ENCODE data around the gene HS1BP3. TPM values are rescaled to one million over a fixed set of nuclear protein-coding genes. Genes with fewer than 3 reads are reported as not detected.

The HS1BP3 gene
- total and polyA plus RNA-seq, 5 experiments from 2014 or later, result 11.0 to 15.5 (median 15.4) TPM

DNA sequence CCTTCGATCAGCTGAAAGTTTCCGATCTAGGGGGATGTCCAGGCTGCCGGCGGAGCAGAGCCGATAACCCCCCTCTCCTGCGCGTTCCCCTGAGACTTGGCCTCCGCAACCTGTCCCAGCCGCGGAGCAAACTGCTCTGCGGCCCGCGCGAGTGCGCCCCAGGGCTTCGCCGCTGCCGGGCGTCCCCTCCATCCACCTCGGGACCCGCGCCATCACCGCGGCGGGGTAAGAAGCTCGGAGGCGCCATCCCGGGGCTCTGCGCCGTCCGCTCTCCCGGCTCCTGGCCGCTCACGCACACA lies 15.1 kb upstream of the HS1BP3 start:
- no peak for DNase-seq
- ATAC-seq, result peak; percentile 6 to 26
- H3K4me1 Mint-ChIP-seq, result peaks cover 9 to 33% (median 22%) of the 10 kb centered on the region in 4 donors
- no peaks in the 10 kb centered on the region for H3K9me3 Mint-ChIP-seq
- POLR2A ChIA-PET, result interaction anchor here (1.0 kb wide), 1 partner anchor 15 kb away, joined by 3 read pairs; no protein-coding TSS in a partner anchor
- no peak overlapping the region for H3K27ac Mint-ChIP-seq
- peak overlapping the region; percentile 69 to 86 (median 82) for H3K4me3 Mint-ChIP-seq
- H3K27me3 Mint-ChIP-seq, result peaks cover 26 to 87% (median 56%) of the 10 kb centered on the region in 5 donors
- H3K36me3 Mint-ChIP-seq, result no peaks in the 10 kb centered on the region

DNA sequence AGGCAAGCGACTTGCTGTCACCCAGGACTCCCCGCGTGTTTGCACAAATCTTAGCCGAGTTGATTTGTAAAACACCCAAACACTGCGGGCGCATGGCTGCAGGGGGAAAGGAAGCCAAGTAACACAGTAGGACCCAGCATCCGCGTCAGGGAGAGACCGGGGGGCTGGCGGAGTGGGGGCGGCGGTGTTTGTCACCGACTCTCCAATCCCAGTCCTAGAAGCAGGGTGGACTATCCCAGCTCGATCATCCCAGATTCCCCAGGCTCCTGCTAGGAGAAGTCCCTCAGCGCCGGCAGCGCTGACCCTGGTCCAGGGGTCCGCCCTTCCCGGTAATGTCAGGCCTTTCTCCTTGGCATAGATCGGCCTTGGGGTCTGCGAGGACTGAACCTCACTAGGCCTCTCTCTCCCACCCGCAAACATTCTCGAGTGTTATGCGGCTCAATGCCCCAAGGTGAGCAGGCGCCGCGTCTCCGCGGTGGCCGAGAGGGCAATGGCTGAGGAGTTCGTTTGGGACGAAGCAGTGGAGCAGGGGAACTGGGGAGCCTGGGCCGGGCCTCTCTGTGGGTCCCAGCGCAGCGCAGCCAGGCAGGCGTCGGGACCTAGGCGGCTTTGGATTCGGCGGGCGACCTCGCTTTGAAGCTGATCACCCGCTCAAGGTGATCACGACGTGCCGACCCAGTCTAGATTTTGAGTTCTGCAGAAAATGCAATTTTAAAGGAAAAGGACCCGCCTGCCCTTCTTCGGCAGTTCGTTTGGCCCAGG lies 14.5 kb upstream of the HS1BP3 start:
- Mint-ChIP-seq H3K36me3 (no peaks in the 10 kb centered on the region), H3K4me1 (peaks cover 9 to 31% (median 22%) of the 10 kb centered on the region in 4 donors), H3K9me3 (no peaks in the 10 kb centered on the region), H3K27ac (peak overlapping the region in 1 of 10 donors; percentile 50), H3K27me3 (peaks cover 26 to 90% (median 57%) of the 10 kb centered on the region in 5 donors), H3K4me3 (peak overlapping the region; percentile 61 to 85 (median 76))
- DNase-seq (peak in 1 of 10 donors; percentile 55), ATAC-seq (peak; percentile 4 to 18)
- POLR2A ChIA-PET, result no interaction called here

DNA sequence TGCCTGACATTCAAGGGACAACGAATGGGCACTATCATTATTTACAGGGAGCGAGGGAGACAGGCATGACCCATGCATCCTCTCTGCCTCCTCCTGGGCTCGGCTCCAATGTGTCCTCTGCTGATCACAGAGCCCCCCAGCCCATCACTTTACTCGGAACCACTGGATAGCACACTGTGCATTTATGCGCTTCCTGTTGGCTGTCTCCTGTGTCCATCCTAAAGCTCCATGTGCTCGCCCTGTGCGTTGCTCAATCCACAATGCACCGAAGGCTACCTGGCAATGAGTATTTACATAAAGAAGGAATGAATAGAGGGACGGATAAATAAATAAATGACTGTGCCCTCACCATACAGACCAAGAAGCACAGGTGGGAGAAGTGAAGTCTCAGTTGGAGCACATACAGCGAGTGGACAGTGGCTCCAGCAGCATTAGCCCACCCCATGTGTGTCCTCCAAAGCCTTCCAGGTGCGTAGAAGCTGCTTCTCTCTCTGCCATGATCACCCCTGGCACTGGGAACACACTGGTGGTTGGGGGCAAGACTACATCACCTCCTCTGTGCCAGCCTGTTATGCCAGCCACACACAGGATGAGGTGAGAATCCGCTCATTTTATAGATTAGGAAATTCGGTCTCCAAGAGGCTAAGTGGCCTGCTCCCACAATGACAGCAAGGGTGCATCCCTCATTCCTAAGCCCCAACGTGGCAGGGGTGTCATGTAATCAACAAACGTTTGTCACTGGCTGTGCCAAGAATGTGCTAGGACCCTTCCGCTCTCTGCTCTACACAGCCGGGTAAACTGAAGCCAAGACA lies 13.7 kb upstream of the HS1BP3 start:
- POLR2A ChIA-PET, result no interaction called here
- peak overlapping the region in 9 of 10 donors; percentile 28 to 80 (median 61) for H3K4me3 Mint-ChIP-seq
- no peaks in the 10 kb centered on the region for H3K9me3 Mint-ChIP-seq
- DNase-seq (peak in 1 of 10 donors; percentile 34), ATAC-seq (no peak)
- peaks cover 26 to 87% (median 60%) of the 10 kb centered on the region in 5 donors for H3K27me3 Mint-ChIP-seq
- no peaks in the 10 kb centered on the region for H3K36me3 Mint-ChIP-seq
- peaks cover 9 to 28% (median 21%) of the 10 kb centered on the region in 4 donors for H3K4me1 Mint-ChIP-seq
- peak overlapping the region in 1 of 10 donors; percentile 50 for H3K27ac Mint-ChIP-seq

DNA sequence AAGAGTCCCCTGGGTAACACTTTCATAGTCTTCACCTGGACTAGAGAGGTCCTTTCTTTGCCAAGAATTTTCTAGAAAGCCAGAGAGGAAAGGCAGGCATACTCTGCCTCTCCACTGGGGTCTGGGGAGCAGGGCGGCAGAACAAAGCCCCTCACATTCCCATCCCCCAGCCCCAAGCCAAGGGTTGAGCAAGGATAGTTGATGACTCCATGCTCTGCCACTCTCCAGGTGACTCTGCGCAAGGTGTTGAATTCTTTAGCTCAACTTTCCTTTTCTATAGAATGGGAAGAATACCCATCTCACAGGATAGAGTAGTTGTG lies 13.1 kb upstream of the HS1BP3 start:
- H3K27me3 Mint-ChIP-seq, result peaks cover 28 to 87% (median 59%) of the 10 kb centered on the region in 5 donors
- H3K27ac Mint-ChIP-seq, result no peak overlapping the region
- H3K4me1 Mint-ChIP-seq, result peaks cover 9 to 23% (median 18%) of the 10 kb centered on the region in 4 donors
- H3K36me3 Mint-ChIP-seq, result no peaks in the 10 kb centered on the region
- POLR2A ChIA-PET, result no interaction called here
- no peak overlapping the region for H3K4me3 Mint-ChIP-seq
- DNase-seq, result peak in 1 of 10 donors; percentile 26
- H3K9me3 Mint-ChIP-seq, result no peaks in the 10 kb centered on the region
- ATAC-seq, result no peak

GRCh38 chr2:20663196-20664070 lies 12.5 kb upstream of the HS1BP3 start:
- Mint-ChIP-seq H3K27ac (no peak overlapping the region), H3K9me3 (no peaks in the 10 kb centered on the region), H3K27me3 (peaks cover 32 to 87% (median 60%) of the 10 kb centered on the region in 5 donors), H3K36me3 (no peaks in the 10 kb centered on the region), H3K4me3 (no peak overlapping the region), H3K4me1 (peaks cover 9 to 23% (median 18%) of the 10 kb centered on the region in 4 donors)
- ATAC-seq, result no peak
- POLR2A ChIA-PET, result no interaction called here
- peak in 1 of 10 donors; percentile 28 for DNase-seq

- H3K27me3 Mint-ChIP-seq, result peaks cover 28 to 77% (median 54%) of the 10 kb centered on the region in 5 donors
- POLR2A ChIA-PET, result interaction anchor here (1.1 kb wide), 1 partner anchor 10 kb away, joined by 5 read pairs; no protein-coding TSS in a partner anchor
- peak overlapping the region in 1 of 10 donors; percentile 56 for H3K27ac Mint-ChIP-seq
- peak in 1 of 10 donors; percentile 34 for DNase-seq
- no peaks in the 10 kb centered on the region for H3K36me3 Mint-ChIP-seq
- H3K4me1 Mint-ChIP-seq, result peaks cover 4 to 23% (median 13%) of the 10 kb centered on the region in 4 donors
- H3K9me3 Mint-ChIP-seq, result no peaks in the 10 kb centered on the region
- no peak for ATAC-seq
- no peak overlapping the region for H3K4me3 Mint-ChIP-seq
These were observed 11.5 kb upstream of the HS1BP3 start for GRCh38 chr2:20662308-20662937.

GRCh38 chr2:20661421-20662307 lies 10.8 kb upstream of the HS1BP3 start:
- peaks cover 4 to 23% (median 13%) of the 10 kb centered on the region in 4 donors for H3K4me1 Mint-ChIP-seq
- ATAC-seq (peak; percentile 66 to 73), DNase-seq (peak in 9 of 10 donors; percentile 48 to 79 (median 64))
- no peaks in the 10 kb centered on the region for H3K36me3 Mint-ChIP-seq
- POLR2A ChIA-PET, result interaction anchor here (1.1 to 1.3 kb wide), 2 partner anchors 9 to 10 kb away, joined by 5 read pairs; partner anchors contain the start of gene HS1BP3
- no peak overlapping the region for H3K4me3 Mint-ChIP-seq
- H3K9me3 Mint-ChIP-seq, result no peaks in the 10 kb centered on the region
- no peak overlapping the region for H3K27ac Mint-ChIP-seq
- peaks cover 31 to 77% (median 58%) of the 10 kb centered on the region in 5 donors for H3K27me3 Mint-ChIP-seq

- DNase-seq (peak in 1 of 10 donors; percentile 21), ATAC-seq (no peak)
- no peak overlapping the region for H3K4me3 Mint-ChIP-seq
- no peaks in the 10 kb centered on the region for H3K36me3 Mint-ChIP-seq
- no peaks in the 10 kb centered on the region for H3K9me3 Mint-ChIP-seq
- H3K27ac Mint-ChIP-seq, result no peak overlapping the region
- POLR2A ChIA-PET, result interaction anchor here (1.0 to 1.3 kb wide), 3 partner anchors 8 to 10 kb away, joined by 5 read pairs; partner anchors contain the start of gene HS1BP3
- peaks cover 2 to 15% (median 8%) of the 10 kb centered on the region in 4 donors for H3K4me1 Mint-ChIP-seq
- H3K27me3 Mint-ChIP-seq, result peaks cover 31 to 69% (median 55%) of the 10 kb centered on the region in 5 donors
These were observed 9.9 kb upstream of the HS1BP3 start for GRCh38 chr2:20660506-20661420.

DNA sequence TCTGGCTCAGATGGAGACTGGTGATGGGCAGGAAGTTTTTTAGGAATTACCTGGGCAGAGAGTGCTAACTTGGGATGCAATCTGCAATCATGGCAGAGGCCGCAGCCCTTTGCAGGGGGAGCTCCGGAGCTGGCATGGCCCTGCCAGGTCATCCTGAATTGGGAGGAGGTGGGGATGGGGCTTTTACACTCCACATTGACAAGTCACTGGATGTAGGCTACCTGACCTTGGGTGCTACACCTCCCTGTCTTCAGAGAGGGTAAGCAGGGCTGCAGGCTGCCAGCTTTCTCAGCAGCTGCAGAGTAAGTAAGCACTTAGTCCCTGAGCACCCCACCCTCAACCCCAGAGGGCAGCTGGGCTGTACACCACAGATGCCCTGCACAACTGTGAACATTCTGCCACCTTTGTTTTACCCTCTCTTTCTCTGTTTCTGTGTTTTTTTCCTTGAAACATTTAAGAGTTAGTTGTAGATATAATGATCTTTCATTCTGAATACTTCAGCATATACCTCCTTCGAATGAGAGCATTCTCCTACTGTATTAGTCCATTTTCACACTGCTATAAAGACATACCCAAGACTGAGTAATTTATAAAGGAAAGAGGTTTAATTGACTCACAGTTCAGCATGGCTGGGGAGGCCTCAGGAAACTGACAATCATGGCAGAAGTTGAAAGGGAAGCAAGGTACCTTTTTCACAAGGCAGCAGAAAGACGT lies 6.8 kb upstream of the HS1BP3 start:
- Mint-ChIP-seq H3K4me1 (peaks cover 0 to 6% (median 2%) of the 10 kb centered on the region in 4 donors), H3K9me3 (no peaks in the 10 kb centered on the region), H3K4me3 (no peak overlapping the region), H3K36me3 (no peaks in the 10 kb centered on the region), H3K27ac (peak overlapping the region in 1 of 10 donors; percentile 16), H3K27me3 (peaks cover 16 to 40% (median 33%) of the 10 kb centered on the region in 5 donors)
- DNase-seq (peak in 1 of 10 donors; percentile 32), ATAC-seq (no peak)
- POLR2A ChIA-PET, result no interaction called here

DNA sequence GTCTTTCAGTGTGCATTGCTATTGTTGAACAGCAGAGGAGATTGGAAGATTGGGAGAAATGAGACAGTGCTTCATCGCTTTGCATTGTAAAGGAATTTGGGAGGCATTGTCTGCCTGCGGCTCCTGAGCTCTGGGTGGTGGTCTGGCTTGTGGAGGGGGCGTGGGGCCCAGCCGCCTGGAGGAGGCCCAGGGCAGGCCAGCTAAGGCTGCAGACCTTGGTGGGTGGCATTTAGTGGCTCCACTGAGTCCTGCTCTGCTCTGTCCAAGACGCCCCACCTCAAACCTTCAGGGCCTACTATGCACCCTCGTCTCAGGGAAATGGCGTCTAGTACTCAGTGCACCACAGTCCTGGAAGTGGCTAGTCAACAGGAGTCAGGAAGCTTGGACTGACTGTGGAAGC lies 5.7 kb upstream of the HS1BP3 start:
- Mint-ChIP-seq H3K9me3 (no peaks in the 10 kb centered on the region), H3K36me3 (no peaks in the 10 kb centered on the region), H3K27me3 (peaks cover 5 to 30% (median 22%) of the 10 kb centered on the region in 5 donors), H3K27ac (no peak overlapping the region), H3K4me1 (peaks cover 2 to 9% (median 4%) of the 10 kb centered on the region in 4 donors), H3K4me3 (no peak overlapping the region)
- no peak for ATAC-seq
- POLR2A ChIA-PET, result no interaction called here
- DNase-seq, result no peak

Measured in naive thymus-derived CD8-positive, alpha-beta T cell (primary cell).